ENCODE results near the gene ZNF684. TPM values are rescaled to one million over a fixed set of nuclear protein-coding genes. Genes with fewer than 3 reads are reported as not detected.

ZNF684 gene
- polyA plus RNA-seq, 1 donor (not counting 4 experiments of a cell fraction or from before 2014, with no cell fraction given) = 2.8 TPM

DNA sequence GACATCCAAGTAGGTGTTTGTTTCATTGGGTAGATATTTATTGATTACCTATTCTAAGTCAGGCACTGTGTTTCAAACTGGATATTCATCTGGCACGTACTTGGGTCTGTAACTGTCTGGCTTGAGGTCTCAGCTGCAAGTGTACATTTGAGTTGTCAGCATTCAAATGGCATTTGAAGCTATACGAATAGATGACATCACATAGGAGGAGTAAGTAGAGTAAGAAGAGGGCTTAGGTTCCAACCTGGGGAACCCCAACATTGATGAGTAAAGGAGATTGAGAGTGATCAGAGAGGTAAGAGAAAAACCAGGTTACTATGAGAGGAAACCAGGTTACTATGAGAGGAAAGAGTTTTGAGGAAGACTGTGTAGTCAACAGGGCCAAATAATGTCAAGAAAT lies 30.7 kb downstream of the ZNF684 start:
- dilution Hi-C loops (cut with MboI; ENCODE audit: extremely low pct_ligation_motif_present, low sequenced_read_pairs) = no loop called here
- H3K4me2 ChIP-seq (ENCODE audit: control insufficient read depth, extremely low read depth, insufficient read depth, low read depth, low read length) = no peak overlapping the region
- H3K27ac ChIP-seq (ENCODE audit: control insufficient read depth, insufficient read depth, low read length) = no peak overlapping the region
- H3K9me1 ChIP-seq (ENCODE audit: control insufficient read depth, extremely low read depth, insufficient read depth, low read length) = no peaks in the 10 kb centered on the region
- H3K79me2 ChIP-seq (ENCODE audit: control insufficient read depth, insufficient read depth, low read length) = no peaks in the 10 kb centered on the region
- H3K4me1 ChIP-seq (ENCODE audit: control insufficient read depth, extremely low read depth, insufficient read depth, low read length) = no peaks in the 10 kb centered on the region
- H3K27me3 ChIP-seq (ENCODE audit: control insufficient read depth, extremely low read depth, insufficient read depth, low read length) = no peaks in the 10 kb centered on the region
- H3K9me3 ChIP-seq (ENCODE audit: control insufficient read depth, low read depth, low read length) = no peaks in the 10 kb centered on the region
- no peaks in the 10 kb centered on the region for H3K36me3 ChIP-seq (ENCODE audit: control insufficient read depth in 2 of 2, extremely low read depth in 1 of 2, insufficient read depth in 2 of 2, low read length in 2 of 2)
- TF ChIP-seq, protein P1, sequence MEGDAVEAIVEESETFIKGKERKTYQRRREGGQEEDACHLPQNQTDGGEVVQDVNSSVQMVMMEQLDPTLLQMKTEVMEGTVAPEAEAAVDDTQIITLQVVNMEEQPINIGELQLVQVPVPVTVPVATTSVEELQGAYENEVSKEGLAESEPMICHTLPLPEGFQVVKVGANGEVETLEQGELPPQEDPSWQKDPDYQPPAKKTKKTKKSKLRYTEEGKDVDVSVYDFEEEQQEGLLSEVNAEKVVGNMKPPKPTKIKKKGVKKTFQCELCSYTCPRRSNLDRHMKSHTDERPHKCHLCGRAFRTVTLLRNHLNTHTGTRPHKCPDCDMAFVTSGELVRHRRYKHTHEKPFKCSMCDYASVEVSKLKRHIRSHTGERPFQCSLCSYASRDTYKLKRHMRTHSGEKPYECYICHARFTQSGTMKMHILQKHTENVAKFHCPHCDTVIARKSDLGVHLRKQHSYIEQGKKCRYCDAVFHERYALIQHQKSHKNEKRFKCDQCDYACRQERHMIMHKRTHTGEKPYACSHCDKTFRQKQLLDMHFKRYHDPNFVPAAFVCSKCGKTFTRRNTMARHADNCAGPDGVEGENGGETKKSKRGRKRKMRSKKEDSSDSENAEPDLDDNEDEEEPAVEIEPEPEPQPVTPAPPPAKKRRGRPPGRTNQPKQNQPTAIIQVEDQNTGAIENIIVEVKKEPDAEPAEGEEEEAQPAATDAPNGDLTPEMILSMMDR (optimal IDR thresholded peaks at IDR 0.05 in 1 of 3, IDR thresholded peaks at IDR 0.05 in 1 of 3, conservative IDR thresholded peaks at IDR 0.05 in 1 of 3; ENCODE audit: extremely low read depth in 1 of 3, insufficient read depth in 2 of 3, low read length in 3 of 3) = no peak
- TF ChIP-seq EZH2 (IDR thresholded peaks at IDR 0.05; ENCODE audit: low read length) = no peak
- H4K20me1 ChIP-seq (ENCODE audit: control insufficient read depth, extremely low read depth, insufficient read depth, low read length) = no peaks in the 10 kb centered on the region
- no peak overlapping the region for H3K9ac ChIP-seq (ENCODE audit: control insufficient read depth, extremely low read depth, insufficient read depth, low read length)
- H2AFZ ChIP-seq (ENCODE audit: control insufficient read depth, low read length) = no peak overlapping the region
- H3K4me3 ChIP-seq (ENCODE audit: control insufficient read depth in 2 of 3, extremely low read depth in 1 of 3, insufficient read depth in 2 of 3, low read depth in 1 of 3, low read length in 3 of 3) = no peak overlapping the region
- DNase-seq (ENCODE audit: low read depth, low spot score) (no peak), FAIRE-seq (no peak)

DNA sequence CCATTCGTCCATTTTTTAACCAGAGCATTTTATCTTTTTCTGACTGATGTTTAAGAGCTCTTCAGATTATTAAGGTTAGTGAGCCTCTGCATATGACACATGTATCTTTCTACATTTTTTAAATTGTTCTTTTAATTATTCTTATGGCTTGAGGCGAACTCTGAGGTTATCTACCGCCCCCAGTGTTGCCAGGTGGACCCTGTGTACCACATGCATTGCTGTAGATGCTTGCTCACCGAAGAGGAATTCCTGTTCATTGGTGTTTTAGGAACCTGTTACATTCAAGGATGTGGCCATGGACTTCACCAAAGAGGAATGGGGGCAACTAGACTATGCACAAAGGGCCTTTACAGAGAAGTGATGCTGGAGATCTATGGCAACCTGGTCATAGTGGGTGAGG lies 31.8 kb downstream of the ZNF684 start:
- Histone ChIP-seq H3K9me3 (ENCODE audit: control insufficient read depth, low read depth, low read length) (no peaks in the 10 kb centered on the region), H3K9me1 (ENCODE audit: control insufficient read depth, extremely low read depth, insufficient read depth, low read length) (no peaks in the 10 kb centered on the region), H3K4me1 (ENCODE audit: control insufficient read depth, extremely low read depth, insufficient read depth, low read length) (no peaks in the 10 kb centered on the region), H3K4me2 (ENCODE audit: control insufficient read depth, extremely low read depth, insufficient read depth, low read depth, low read length) (no peak overlapping the region), H3K36me3 (ENCODE audit: control insufficient read depth in 2 of 2, extremely low read depth in 1 of 2, insufficient read depth in 2 of 2, low read length in 2 of 2) (no peaks in the 10 kb centered on the region), H3K27me3 (ENCODE audit: control insufficient read depth, extremely low read depth, insufficient read depth, low read length) (no peaks in the 10 kb centered on the region), H3K27ac (ENCODE audit: control insufficient read depth, insufficient read depth, low read length) (no peak overlapping the region), H3K9ac (ENCODE audit: control insufficient read depth, extremely low read depth, insufficient read depth, low read length) (no peak overlapping the region), H3K79me2 (ENCODE audit: control insufficient read depth, insufficient read depth, low read length) (no peaks in the 10 kb centered on the region), H4K20me1 (ENCODE audit: control insufficient read depth, extremely low read depth, insufficient read depth, low read length) (no peaks in the 10 kb centered on the region), H3K4me3 (ENCODE audit: control insufficient read depth in 2 of 3, extremely low read depth in 1 of 3, insufficient read depth in 2 of 3, low read depth in 1 of 3, low read length in 3 of 3) (no peak overlapping the region), H2AFZ (ENCODE audit: control insufficient read depth, low read length) (no peak overlapping the region)
- TF ChIP-seq, protein P1 (optimal IDR thresholded peaks at IDR 0.05 in 1 of 3, IDR thresholded peaks at IDR 0.05 in 1 of 3, conservative IDR thresholded peaks at IDR 0.05 in 1 of 3; ENCODE audit: extremely low read depth in 1 of 3, insufficient read depth in 2 of 3, low read length in 3 of 3) = no peak
- TF ChIP-seq EZH2 (IDR thresholded peaks at IDR 0.05; ENCODE audit: low read length) = no peak
- DNase-seq (ENCODE audit: low read depth, low spot score) (no peak), FAIRE-seq (no peak)
- dilution Hi-C loops (cut with MboI; ENCODE audit: extremely low pct_ligation_motif_present, low sequenced_read_pairs) = no loop called here

Measured in keratinocyte (primary cell).